CD8-positive, alpha-beta memory T cell (primary cell): ENCODE measurements around the gene KIF1C. TPM values are rescaled to one million over a fixed set of nuclear protein-coding genes. Genes with fewer than 3 reads are reported as not detected.

ENCODE experiments used
- CTCF ChIA-PET: fragments of 350-600 bp; sonication (Branson Sonifier 250); formaldehyde crosslinking; loops from one replicate; lab custom pipeline; 2021; ENCODE audit warnings: antibody characterized with exemption; lab: Charles Lee
- POLR2A ChIA-PET: fragments of 350-600 bp; sonication (Branson Sonifier 250); formaldehyde crosslinking; loops from one replicate; lab custom pipeline; 2021; ENCODE audit warnings: antibody characterized with exemption; lab: Charles Lee
- DNase-seq, 5 donors: peaks; one replicate each; pipeline versions ENCODE4 v3.0.0 to v3.0.0-alpha.2; 2020 to 2022; ENCODE audit warnings: mixed read lengths in 1 of 5
- H3K27ac ChIP-seq: one replicate; pipeline ENCODE4 v1.7.0; 2013; ENCODE audit warnings: low read depth, mild to moderate bottlenecking, low read length, moderate library complexity
- H3K27me3 ChIP-seq: 2 replicates; pipeline ENCODE4 v1.7.0; 2013; ENCODE audit warnings: low read length, mild to moderate bottlenecking; ENCODE audit not compliant: insufficient read depth, poor library complexity, severe bottlenecking
- H3K36me3 ChIP-seq: 2 replicates; pipeline ENCODE4 v1.7.0; 2013; ENCODE audit warnings: mild to moderate bottlenecking, low read length, moderate library complexity; ENCODE audit not compliant: insufficient read depth
- H3K4me1 ChIP-seq: 2 replicates; pipeline ENCODE4 v1.7.0; 2013; ENCODE audit warnings: mild to moderate bottlenecking, low read length, moderate library complexity; ENCODE audit not compliant: insufficient read depth
- H3K4me3 ChIP-seq: 2 replicates; pipeline ENCODE4 v1.7.0; 2013; ENCODE audit warnings: mild to moderate bottlenecking, low read length
- H3K9me3 ChIP-seq: 2 replicates; pipeline ENCODE4 v1.7.0; 2013; ENCODE audit warnings: mild to moderate bottlenecking, low read length
- H3K27ac Mint-ChIP-seq, 8 donors: one replicate each; pipeline ENCODE4 v1.8.0; 2020 to 2021; ENCODE audit warnings: mixed read lengths in 8 of 8, mild to moderate bottlenecking in 6 of 8, inconsistent platforms in 3 of 8, moderate library complexity in 3 of 8
- H3K27me3 Mint-ChIP-seq, 2 donors: one replicate each; pipeline ENCODE4 v1.8.0; 2020 to 2021; ENCODE audit warnings: mixed read lengths in 2 of 2, mild to moderate bottlenecking in 1 of 2, moderate library complexity in 1 of 2
- H3K36me3 Mint-ChIP-seq, 3 donors: one replicate each; pipeline ENCODE4 v1.8.0; 2020 to 2021; ENCODE audit warnings: mixed read lengths in 3 of 3, inconsistent platforms in 1 of 3, mild to moderate bottlenecking in 1 of 3
- H3K4me1 Mint-ChIP-seq, 3 donors: one replicate each; pipeline ENCODE4 v1.8.0; 2020 to 2021; ENCODE audit warnings: mixed read lengths in 3 of 3, inconsistent platforms in 1 of 3, mild to moderate bottlenecking in 1 of 3
- H3K4me3 Mint-ChIP-seq, 7 donors: one replicate each; pipeline ENCODE4 v1.8.0; 2020 to 2021; ENCODE audit warnings: mixed read lengths in 7 of 7, mild to moderate bottlenecking in 6 of 7, moderate library complexity in 4 of 7, inconsistent platforms in 2 of 7
- H3K9me3 Mint-ChIP-seq, 5 donors: one replicate each; pipeline ENCODE4 v1.8.0; 2020 to 2022; ENCODE audit warnings: mixed read lengths in 5 of 5, mild to moderate bottlenecking in 3 of 5, moderate library complexity in 2 of 5, inconsistent platforms in 1 of 5
- polyA plus RNA-seq: library from polyadenylated mRNA; unstranded; fragments of 300-500 nt; fragmentation: Illumina TruSeq; gene quantifications from one replicate; pipeline ENCODE4 v1.2.3, GENCODE V29; 2021
- total RNA-seq, 2 experiments: library from RNA; stranded (reverse); gene quantifications; one replicate each; pipeline ENCODE4 v1.2.3, GENCODE V29; 2021

The KIF1C gene
- total and polyA plus RNA-seq, 3 experiments from 2014 or later: 8.0 to 77.3 (median 73.4) TPM

- Mint-ChIP-seq H3K4me1 (peaks cover 13 to 16% (median 15%) of the 10 kb centered on the region in 3 donors), H3K4me3 (peak overlapping the region in 5 of 7 donors; percentile 13 to 60 (median 47)), H3K27ac (peak overlapping the region in 2 of 8 donors; percentile 63 to 84), H3K27me3 (no peaks in the 10 kb centered on the region), H3K36me3 (peaks cover 0 to 30% (median 6%) of the 10 kb centered on the region in 3 donors), H3K9me3 (peaks cover 0 to 2% (median 0%) of the 10 kb centered on the region in 5 donors)
- H3K27ac ChIP-seq: no peak overlapping the region
- POLR2A ChIA-PET: interaction anchor here (2.1 to 5.2 kb wide), 4 partner anchors 15 to 66 kb away, joined by 6 to 187 read pairs (median 43); partner anchors contain the start of genes C17orf107, CAMTA2, ENO3 and PFN1
- H3K36me3 ChIP-seq: no peaks in the 10 kb centered on the region
- no peaks in the 10 kb centered on the region for H3K27me3 ChIP-seq
- H3K9me3 ChIP-seq: no peaks in the 10 kb centered on the region
- no peak for DNase-seq
- H3K4me3 ChIP-seq: no peak overlapping the region
- H3K4me1 ChIP-seq: peaks cover 20% of the 10 kb centered on the region
- CTCF ChIA-PET: interaction anchor here (1.0 to 5.1 kb wide), 8 partner anchors 9 to 98 kb away, joined by 3 to 34 read pairs (median 4); partner anchors contain the start of genes CHRNE, ENO3, PFN1 and RNF167
Observed at GRCh38 chr17:4965311-4965986, 32.3 kb upstream of the KIF1C start.

- POLR2A ChIA-PET: interaction anchor here (0.6 to 5.2 kb wide), 16 partner anchors 9 to 823 kb away, joined by 3 to 187 read pairs (median 6); partner anchors contain the start of genes C17orf107, CAMTA2, CHRNE and CYB5D2
Observed at GRCh38 chr17:4966844-4967538, 30.8 kb upstream of the KIF1C start.

GRCh38 chr17:4967539-4968485 is 29.9 kb upstream of the KIF1C start, which contains the start of gene SPAG7:
SPAG7 (minus strand) TSS chr17:4967817; CDS start chr17:4967804, 13 bp downstream.
- Mint-ChIP-seq H3K27me3 (no peaks in the 10 kb centered on the region), H3K4me1 (peaks cover 16 to 20% (median 20%) of the 10 kb centered on the region in 3 donors), H3K27ac (peak within 1 kb of the TSS in 4 of 8 donors; percentile 8 to 93 (median 82)), H3K4me3 (no peak within 1 kb of the TSS), H3K9me3 (no peaks in the 10 kb centered on the region), H3K36me3 (peaks cover 0 to 42% (median 3%) of the 10 kb centered on the region in 3 donors)
- DNase-seq: peak; percentile 89 to 98 (median 95)
- Histone ChIP-seq H3K36me3 (peaks cover 7% of the 10 kb centered on the region), H3K27ac (peak within 1 kb of the TSS; percentile 76), H3K9me3 (no peaks in the 10 kb centered on the region), H3K4me3 (peak within 1 kb of the TSS; percentile 100), H3K4me1 (peaks cover 20% of the 10 kb centered on the region), H3K27me3 (no peaks in the 10 kb centered on the region)
- ChIA-PET CTCF (interaction anchor here (1.0 to 5.1 kb wide), 24 partner anchors 12 to 264 kb away, joined by 3 to 34 read pairs (median 6); partner anchors contain the start of genes C17orf107, CAMTA2, CHRNE and ENO3), POLR2A (interaction anchor here (0.7 to 5.2 kb wide), 17 partner anchors 10 to 824 kb away, joined by 3 to 187 read pairs (median 6); partner anchors contain the start of genes C17orf107, CAMTA2, CYB5D2 and ENO3)

More at GRCh38 chr17:4966844-4967538, 30.8 kb upstream of the KIF1C start:
- no peaks in the 10 kb centered on the region for H3K27me3 ChIP-seq
- Mint-ChIP-seq H3K27ac (peak overlapping the region in 2 of 8 donors; percentile 8 to 80), H3K27me3 (no peaks in the 10 kb centered on the region), H3K36me3 (peaks cover 0 to 34% (median 3%) of the 10 kb centered on the region in 3 donors), H3K4me1 (peaks cover 16 to 20% (median 20%) of the 10 kb centered on the region in 3 donors), H3K4me3 (no peak overlapping the region), H3K9me3 (no peaks in the 10 kb centered on the region)
- H3K36me3 ChIP-seq: no peaks in the 10 kb centered on the region
- no peaks in the 10 kb centered on the region for H3K9me3 ChIP-seq
- H3K4me3 ChIP-seq: peak overlapping the region; percentile 100
- peak overlapping the region; percentile 76 for H3K27ac ChIP-seq
- CTCF ChIA-PET: interaction anchor here (0.6 to 5.1 kb wide), 25 partner anchors 11 to 264 kb away, joined by 3 to 34 read pairs (median 5); partner anchors contain the start of genes C17orf107, CAMTA2, CHRNE and ENO3
- peaks cover 20% of the 10 kb centered on the region for H3K4me1 ChIP-seq
- DNase-seq: peak; percentile 90 to 98 (median 97)

GRCh38 chr17:4968486-4969046 is 29.2 kb upstream of the KIF1C start:
- Mint-ChIP-seq H3K9me3 (no peaks in the 10 kb centered on the region), H3K27me3 (no peaks in the 10 kb centered on the region), H3K36me3 (peaks cover 0 to 48% (median 3%) of the 10 kb centered on the region in 3 donors), H3K4me3 (no peak overlapping the region), H3K4me1 (peaks cover 16 to 20% (median 17%) of the 10 kb centered on the region in 3 donors), H3K27ac (peak overlapping the region in 4 of 8 donors; percentile 78 to 93 (median 82))
- ChIA-PET CTCF (interaction anchor here (0.6 to 5.1 kb wide), 13 partner anchors 12 to 401 kb away, joined by 3 to 34 read pairs (median 9); partner anchors contain the start of genes CAMTA2, ENO3, PFN1 and RNF167), POLR2A (interaction anchor here (0.7 to 5.2 kb wide), 7 partner anchors 18 to 69 kb away, joined by 3 to 187 read pairs (median 18); partner anchors contain the start of genes C17orf107, ENO3, GP1BA and INCA1)
- no peak for DNase-seq
- Histone ChIP-seq H3K4me3 (peak overlapping the region; percentile 100), H3K36me3 (peaks cover 12% of the 10 kb centered on the region), H3K4me1 (peaks cover 20% of the 10 kb centered on the region), H3K9me3 (no peaks in the 10 kb centered on the region), H3K27ac (peak overlapping the region; percentile 59), H3K27me3 (no peaks in the 10 kb centered on the region)

GRCh38 chr17:4969047-4969550 is 28.7 kb upstream of the KIF1C start:
- Histone ChIP-seq H3K4me3 (no peak overlapping the region), H3K9me3 (no peaks in the 10 kb centered on the region), H3K4me1 (peaks cover 20% of the 10 kb centered on the region), H3K27ac (peak overlapping the region; percentile 59), H3K27me3 (no peaks in the 10 kb centered on the region), H3K36me3 (peaks cover 18% of the 10 kb centered on the region)
- ChIA-PET CTCF (interaction anchor here (0.6 to 5.1 kb wide), 7 partner anchors 19 to 402 kb away, joined by 3 to 34 read pairs (median 9); partner anchors contain the start of genes CAMTA2, CHRNE, ENO3 and PFN1), POLR2A (interaction anchor here (0.7 to 5.2 kb wide), 5 partner anchors 18 to 37 kb away, joined by 3 to 187 read pairs (median 3); partner anchors contain the start of genes ENO3, GP1BA, INCA1 and KIF1C)
- Mint-ChIP-seq H3K9me3 (no peaks in the 10 kb centered on the region), H3K4me3 (no peak overlapping the region), H3K27me3 (no peaks in the 10 kb centered on the region), H3K4me1 (peaks cover 16 to 20% (median 17%) of the 10 kb centered on the region in 3 donors), H3K36me3 (peaks cover 0 to 52% (median 6%) of the 10 kb centered on the region in 3 donors), H3K27ac (peak overlapping the region in 4 of 8 donors; percentile 78 to 93 (median 82))
- DNase-seq: no peak

GRCh38 chr17:4969551-4970173 is 28.1 kb upstream of the KIF1C start:
- H3K27me3 Mint-ChIP-seq: no peaks in the 10 kb centered on the region
- no peaks in the 10 kb centered on the region for H3K27me3 ChIP-seq

More at GRCh38 chr17:4969551-4970173, 28.1 kb upstream of the KIF1C start:
- Mint-ChIP-seq H3K4me3 (no peak overlapping the region), H3K36me3 (peaks cover 0 to 57% (median 6%) of the 10 kb centered on the region in 3 donors), H3K4me1 (peaks cover 16 to 20% (median 17%) of the 10 kb centered on the region in 3 donors), H3K9me3 (no peaks in the 10 kb centered on the region), H3K27ac (peak overlapping the region in 4 of 8 donors; percentile 30 to 93 (median 78))
- no peaks in the 10 kb centered on the region for H3K9me3 ChIP-seq
- H3K27ac ChIP-seq: peak overlapping the region; percentile 0
- no peak overlapping the region for H3K4me3 ChIP-seq
- peaks cover 19% of the 10 kb centered on the region for H3K36me3 ChIP-seq
- H3K4me1 ChIP-seq: peaks cover 20% of the 10 kb centered on the region
- CTCF ChIA-PET: interaction anchor here (0.6 to 5.1 kb wide), 8 partner anchors 11 to 403 kb away, joined by 3 to 34 read pairs (median 10); partner anchors contain the start of genes CAMTA2, CHRNE, ENO3 and PFN1
- POLR2A ChIA-PET: interaction anchor here (3.4 to 5.2 kb wide), 2 partner anchors 19 to 28 kb away, joined by 18 to 187 read pairs; partner anchors contain the start of genes ENO3, INCA1, KIF1C and PFN1
- DNase-seq: no peak
